Measurements from ENCODE around the gene RMC1.
"Not testable (repeated sequence)": the region's sequence is repeated elsewhere in the genome, so short reads cannot be mapped to it uniquely, and the experiment has no call there.

The RMC1 gene

DNA sequence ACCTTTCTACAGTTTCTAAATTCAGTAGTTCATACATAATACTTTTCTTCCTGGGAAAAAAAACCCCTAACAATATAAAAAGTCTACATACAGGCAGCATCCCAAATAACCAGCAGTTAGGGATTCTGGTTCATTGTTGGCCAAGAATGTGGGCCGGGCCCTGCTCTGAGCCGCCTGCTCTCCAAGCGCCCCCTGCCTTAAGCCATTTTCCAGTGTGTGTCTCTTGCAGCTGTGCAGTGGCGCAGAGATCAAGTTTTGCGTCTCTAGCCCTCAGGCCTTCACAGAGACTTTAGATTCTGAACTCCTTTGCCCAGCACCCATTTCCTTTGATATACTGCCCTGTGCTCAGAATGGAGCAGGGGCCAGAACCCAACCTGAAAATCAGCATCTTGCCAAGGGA lies 32.9 kb downstream of the RMC1 start:
- no peak for DNase-seq

GRCh38 chr18:23537274-23537673 lies 34.0 kb downstream of the RMC1 start:
- DNase-seq, result no peak

GRCh38 chr18:23538001-23538400 lies 34.7 kb downstream of the RMC1 start:
- DNase-seq, result no peak

DNA sequence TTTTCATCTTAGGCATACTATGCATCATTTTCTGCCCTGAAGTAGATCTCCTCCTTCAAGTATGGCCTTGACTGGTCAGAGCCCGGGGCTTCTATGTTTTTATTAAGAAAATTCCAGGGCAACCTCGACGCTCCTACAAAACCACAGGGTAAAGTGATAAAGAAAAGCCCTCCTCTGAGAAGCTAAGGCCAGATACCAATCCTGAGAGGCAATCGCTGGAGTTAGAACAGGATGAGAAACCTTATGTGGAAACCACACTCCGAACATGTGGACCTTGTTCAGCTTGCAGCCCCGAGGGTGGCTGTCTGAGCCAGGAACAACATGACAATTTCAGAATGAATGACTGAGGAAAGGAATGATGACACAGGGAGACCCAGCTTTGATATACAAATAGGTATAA lies 35.6 kb downstream of the RMC1 start:
- DNase-seq, result no peak

GRCh38 chr18:23539296-23539695 lies 36.0 kb downstream of the RMC1 start:
- no peak for DNase-seq

DNA sequence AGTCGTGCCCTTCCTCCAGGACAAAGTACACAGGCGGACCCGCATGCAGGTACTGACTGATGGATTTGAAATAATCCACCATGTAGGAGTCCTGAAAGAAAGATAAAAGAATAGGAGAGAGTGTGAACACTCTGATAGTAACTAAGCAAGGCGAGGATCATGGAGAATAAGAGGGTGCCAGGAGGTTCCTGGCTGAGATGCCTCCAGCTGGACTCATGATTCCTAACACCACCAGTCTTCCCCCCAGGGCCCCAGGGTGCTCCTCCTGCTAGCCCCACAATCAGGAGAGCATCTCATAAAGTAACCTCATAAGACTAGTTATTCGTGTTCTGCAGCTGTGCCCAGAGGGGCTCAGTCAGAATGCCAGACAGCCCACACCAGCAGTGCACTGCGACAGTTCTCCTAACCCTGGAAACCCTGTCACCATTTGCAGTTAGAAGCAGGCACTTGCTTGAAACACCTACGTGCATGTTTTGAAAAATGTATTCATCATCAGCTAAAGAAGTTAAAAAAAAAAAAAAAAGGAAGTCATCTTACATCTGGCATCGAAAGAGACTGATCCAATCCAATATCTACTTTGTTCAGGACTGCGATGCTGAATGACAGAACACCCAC lies 36.7 kb downstream of the RMC1 start:
- DNase-seq, result no peak

- no peak for DNase-seq
Measured at GRCh38 chr18:23540867-23541266, 37.6 kb downstream of the RMC1 start.

DNA sequence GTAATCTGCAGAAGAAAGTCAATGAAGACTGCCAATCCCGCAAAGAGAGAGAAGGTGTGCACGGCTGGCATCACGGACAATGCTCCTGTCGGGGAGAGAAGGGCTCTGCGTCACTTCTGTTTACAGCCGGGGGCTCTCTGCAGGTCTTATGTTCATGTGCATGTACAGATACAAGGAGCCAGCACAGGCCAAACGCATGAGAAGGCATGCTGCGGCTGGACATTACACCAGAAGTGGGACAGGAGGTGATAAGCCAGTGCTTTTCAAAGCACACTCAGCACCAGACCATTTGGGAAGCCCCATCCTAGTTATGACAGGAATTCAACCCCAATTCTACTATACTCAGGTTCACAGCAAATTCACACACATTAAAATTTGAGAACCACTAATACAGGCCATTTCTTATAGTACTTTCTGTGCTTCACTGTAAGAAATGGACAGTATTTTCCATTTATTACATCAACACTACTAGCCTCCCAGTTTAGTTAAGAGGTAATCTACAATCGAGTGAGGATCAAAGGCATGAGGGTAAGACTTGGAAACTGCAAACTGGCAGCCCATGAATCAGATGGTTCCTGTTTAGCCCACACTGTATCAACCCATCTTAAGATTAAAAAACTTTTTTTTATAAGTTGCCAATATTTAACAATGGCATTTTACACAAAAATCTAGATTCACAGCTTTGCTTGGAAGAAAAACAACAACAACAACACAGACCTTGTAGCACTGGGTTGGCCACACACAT lies 38.2 kb downstream of the RMC1 start:
- DNase-seq, result no peak

DNA sequence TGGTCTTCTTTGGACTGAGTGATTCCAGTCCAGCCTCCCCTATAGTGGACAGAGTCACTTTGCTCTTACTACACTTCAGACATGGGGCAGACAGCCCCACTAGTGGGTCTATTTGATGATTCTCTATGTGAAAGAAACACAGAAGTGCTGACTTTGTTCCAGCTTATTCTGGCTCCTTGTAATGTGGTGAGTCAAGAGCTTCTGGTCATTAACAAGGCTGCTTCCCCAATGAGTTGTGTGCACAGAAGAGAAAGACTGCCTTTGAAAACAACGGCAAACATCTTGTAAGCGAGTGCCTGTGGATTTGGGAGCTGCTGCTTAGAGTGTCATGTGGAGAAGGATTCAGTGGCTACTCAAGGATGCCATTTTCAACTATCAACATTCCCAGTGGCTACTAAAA lies 39.1 kb downstream of the RMC1 start:
- DNase-seq, result no peak

DNA sequence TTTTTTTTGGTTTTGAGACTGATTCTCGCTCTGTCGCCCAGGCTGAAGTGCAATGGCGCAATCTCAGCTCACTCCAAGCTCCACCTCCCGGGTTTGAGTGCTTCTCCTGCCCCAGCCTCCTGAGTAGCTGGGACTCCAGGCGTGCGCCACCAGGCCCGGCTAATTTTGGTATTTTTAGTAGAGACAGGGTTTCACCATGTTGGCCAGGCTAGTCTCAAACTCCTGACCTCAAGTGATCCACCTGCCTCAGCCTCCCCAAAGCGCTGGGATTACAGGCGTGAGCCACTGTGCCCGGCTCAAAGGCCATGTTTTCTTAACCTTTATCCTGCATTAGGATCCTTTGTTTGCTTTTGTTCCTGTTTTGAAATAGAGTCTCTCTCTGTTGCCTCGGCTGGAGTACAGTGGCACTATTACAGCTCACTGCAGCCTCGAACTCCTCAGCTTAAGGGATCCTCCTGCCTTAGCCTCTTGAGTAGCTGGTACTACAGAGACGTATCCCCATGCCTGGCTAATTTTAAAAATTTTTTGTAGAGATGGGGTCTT lies 42.0 kb downstream of the RMC1 start:
- no peak for DNase-seq

- DNase-seq, result no peak
Measured at GRCh38 chr18:23547306-23547705, 44.0 kb downstream of the RMC1 start.

DNA sequence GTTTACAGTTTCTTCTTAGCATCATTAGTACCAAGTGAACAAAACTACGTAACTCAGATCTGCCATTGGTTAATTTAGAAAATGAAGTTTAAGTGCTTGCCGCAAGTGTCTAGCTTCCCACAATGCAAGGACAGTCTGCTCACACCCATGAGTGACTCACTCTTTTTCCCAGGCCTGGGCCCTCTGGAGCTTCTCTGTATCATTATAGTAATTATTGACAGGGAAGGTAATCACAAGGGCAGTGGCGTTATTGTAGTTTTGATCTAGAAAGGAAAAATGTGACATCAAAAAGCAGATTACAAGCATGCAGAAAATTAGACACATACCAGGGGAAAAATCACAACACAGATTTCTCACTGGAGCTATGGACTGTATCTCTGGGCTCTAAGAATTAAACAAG lies 44.5 kb downstream of the RMC1 start:
- DNase-seq, result no peak

GRCh38 chr18:23548275-23548674 lies 45.0 kb downstream of the RMC1 start:
- DNase-seq, result no peak

DNA sequence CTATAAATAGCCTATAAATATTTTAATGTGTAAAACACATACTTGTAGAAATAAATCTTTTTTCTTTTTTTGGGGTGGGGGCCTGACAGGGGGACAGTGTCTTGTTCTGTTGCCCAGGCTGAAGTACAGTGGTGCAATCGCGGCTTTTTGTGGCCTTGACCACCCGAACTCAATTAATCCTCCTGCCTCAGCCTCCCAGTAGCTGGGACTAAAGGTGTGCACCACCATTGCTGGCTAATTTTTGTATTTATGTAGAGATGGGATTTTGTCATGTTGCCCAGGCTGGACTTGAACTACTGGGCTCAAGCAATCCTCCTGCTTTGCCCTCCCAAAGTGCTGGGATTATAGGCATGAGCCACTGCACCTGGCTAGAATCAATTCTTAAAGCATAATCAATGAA lies 45.4 kb downstream of the RMC1 start:
- no peak for DNase-seq

- DNase-seq, result no peak
Measured at GRCh38 chr18:23550898-23551297, 47.6 kb downstream of the RMC1 start.

- no peak for DNase-seq
Measured at GRCh38 chr18:23551978-23552377, 48.7 kb downstream of the RMC1 start.

DNA sequence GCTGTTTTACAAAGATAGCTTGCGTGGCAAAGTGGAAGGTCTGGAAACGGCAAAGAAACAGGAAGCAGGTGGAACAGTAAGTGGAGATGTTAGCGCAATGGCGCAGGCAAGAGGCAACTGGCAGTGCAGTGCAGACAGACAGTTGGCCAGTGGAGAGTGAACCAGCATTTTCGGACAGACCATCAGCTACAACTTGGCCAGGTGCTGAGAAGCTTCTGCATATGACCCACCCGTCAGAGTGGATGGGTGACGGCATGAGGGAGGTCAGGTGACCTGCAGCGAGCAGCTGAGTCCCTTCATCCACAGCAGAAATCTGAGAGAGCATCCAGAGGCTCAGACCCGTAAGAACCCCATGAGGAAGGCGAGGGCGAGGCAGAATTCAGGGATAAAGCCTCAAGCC lies 49.2 kb downstream of the RMC1 start:
- no peak for DNase-seq

- no peak for DNase-seq
Measured at GRCh38 chr18:23553887-23554286, 50.6 kb downstream of the RMC1 start.

GRCh38 chr18:23556145-23556780 lies 53.0 kb downstream of the RMC1 start:
- DNase-seq, result no peak

DNA sequence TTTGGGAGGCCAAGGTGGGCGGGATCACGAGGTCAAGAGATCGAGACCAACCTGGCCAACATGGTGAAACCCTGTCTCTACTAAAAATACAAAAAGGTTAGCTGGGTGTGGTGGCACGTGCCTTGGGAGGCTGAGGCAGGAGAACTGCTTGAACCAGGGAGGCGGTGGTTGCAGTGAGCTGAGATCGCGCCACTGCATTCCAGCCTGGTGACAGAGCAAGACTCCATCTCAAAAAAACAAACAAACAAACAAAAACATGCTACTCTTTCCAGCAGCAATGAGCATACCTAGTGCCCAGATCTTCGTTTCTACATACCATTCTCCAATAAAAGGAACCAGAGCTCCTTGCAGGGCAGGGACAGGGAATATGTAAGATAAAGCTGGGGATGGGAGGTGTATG lies 54.2 kb downstream of the RMC1 start:
- not testable (repeated sequence) for DNase-seq

- DNase-seq, result no peak
Measured at GRCh38 chr18:23560186-23560585, 56.9 kb downstream of the RMC1 start.

GRCh38 chr18:23563377-23564043 lies 60.2 kb downstream of the RMC1 start:
- no peak for DNase-seq

DNA sequence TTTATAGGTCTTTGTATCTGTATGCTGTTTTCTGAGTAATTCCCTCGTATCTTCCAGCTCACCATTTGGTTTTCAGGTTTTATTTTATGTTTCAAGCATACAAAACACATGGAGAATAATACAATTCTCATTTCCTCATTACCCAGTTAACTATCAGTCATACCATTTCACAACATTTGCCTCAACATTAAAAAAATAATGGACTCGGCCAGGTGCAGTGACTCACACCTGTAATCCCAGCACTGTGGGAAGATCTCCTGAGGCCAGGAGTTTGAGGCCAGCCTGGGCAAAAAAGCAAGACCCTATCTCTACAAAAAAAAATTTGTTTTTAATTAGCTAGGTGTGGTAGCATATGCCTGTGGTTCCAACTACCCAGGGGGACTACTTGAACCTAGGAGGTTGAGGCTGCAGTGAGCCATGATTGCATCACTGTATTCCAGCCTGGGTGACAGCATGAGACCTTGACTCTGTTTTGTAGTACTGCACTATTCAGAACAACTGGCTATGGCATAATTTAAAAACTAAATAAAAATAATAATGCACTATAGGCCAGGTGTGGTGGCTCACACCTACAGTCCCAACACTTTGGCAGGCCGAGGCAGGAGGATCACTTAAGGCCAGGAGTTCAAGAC lies 62.7 kb downstream of the RMC1 start:
- no peak for DNase-seq
